Measurements from ENCODE around the gene ADGRD2. TPM values are rescaled to one million over a fixed set of nuclear protein-coding genes. Genes with fewer than 3 reads are reported as not detected.

Gene ADGRD2
- total RNA-seq, 4 donors from 2014 or later: not detected

- no peak for DNase-seq
- Histone ChIP-seq H3K27me3 (no peaks in the 10 kb centered on the region), H3K9me3 (no peaks in the 10 kb centered on the region), H3K36me3 (no peaks in the 10 kb centered on the region), H3K27ac (no peak overlapping the region), H3K4me1 (no peaks in the 10 kb centered on the region), H3K4me3 (no peak overlapping the region)
- TF ChIP-seq POLR2A (IDR thresholded peaks at IDR 0.05) (no peak), CTCF (IDR thresholded peaks at IDR 0.05) (no peak)
These were observed 10.5 kb upstream of the ADGRD2 start for GRCh38 chr9:124439686-124440243.

DNA sequence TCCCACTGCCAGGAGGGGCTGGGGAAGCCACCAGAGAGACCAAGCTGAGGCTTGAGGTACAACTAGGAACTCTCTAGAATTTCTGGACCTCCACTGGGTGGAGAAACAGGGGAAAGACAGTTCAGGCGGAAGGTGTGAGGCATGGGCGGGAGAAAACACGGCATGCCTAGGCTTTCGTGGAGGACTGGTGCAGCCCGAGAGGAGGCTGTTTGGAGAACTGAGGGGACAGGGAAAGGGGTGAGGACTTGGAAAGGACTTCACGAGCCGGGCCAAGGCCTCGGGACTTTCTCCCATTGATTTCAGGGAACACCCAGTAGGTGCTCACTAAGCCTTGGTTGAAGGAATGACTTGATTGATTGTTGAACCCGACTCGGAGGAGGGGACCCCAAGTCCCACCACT lies 9.5 kb upstream of the ADGRD2 start:
- no peak for TF ChIP-seq CTCF (IDR thresholded peaks at IDR 0.05)
- no peak for TF ChIP-seq POLR2A (IDR thresholded peaks at IDR 0.05)
- H3K36me3 ChIP-seq: no peaks in the 10 kb centered on the region
- H3K27me3 ChIP-seq: no peaks in the 10 kb centered on the region
- no peaks in the 10 kb centered on the region for H3K4me1 ChIP-seq
- DNase-seq: no peak
- H3K4me3 ChIP-seq: no peak overlapping the region
- no peaks in the 10 kb centered on the region for H3K9me3 ChIP-seq
- H3K27ac ChIP-seq: no peak overlapping the region

DNA sequence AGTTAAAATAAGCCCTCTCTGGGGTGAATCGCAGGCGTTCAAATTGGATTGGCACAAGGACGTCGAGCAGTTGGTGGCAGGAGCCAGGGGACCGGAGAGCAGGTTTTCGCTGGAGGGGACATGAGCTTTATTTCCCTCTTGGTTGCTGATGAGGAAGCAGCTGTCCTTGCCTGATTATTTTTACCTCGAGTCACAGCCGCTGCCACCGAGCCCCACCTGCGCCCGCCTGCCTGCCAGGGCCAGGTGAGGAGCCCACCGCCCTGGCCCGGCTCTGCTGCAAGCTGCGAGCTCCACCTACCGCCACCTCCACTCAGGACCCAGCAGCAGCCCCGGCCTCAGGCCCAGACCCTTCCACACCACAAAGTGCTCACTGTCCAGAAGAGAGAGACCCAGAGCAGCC lies 9.0 kb upstream of the ADGRD2 start:
- TF ChIP-seq POLR2A (IDR thresholded peaks at IDR 0.05): no peak
- TF ChIP-seq CTCF (IDR thresholded peaks at IDR 0.05): no peak
- H3K36me3 ChIP-seq: no peaks in the 10 kb centered on the region
- no peak for DNase-seq

GRCh38 chr9:124442379-124442778 lies 7.9 kb upstream of the ADGRD2 start:
- TF ChIP-seq CTCF (IDR thresholded peaks at IDR 0.05) (no peak), POLR2A (IDR thresholded peaks at IDR 0.05) (no peak)

More for the DNA sequence above, 9.0 kb upstream of the ADGRD2 start:
- H3K4me3 ChIP-seq: no peak overlapping the region
- H3K27ac ChIP-seq: no peak overlapping the region
- H3K4me1 ChIP-seq: no peaks in the 10 kb centered on the region
- no peaks in the 10 kb centered on the region for H3K9me3 ChIP-seq
- no peaks in the 10 kb centered on the region for H3K27me3 ChIP-seq

GRCh38 chr9:124442826-124443225 lies 7.4 kb upstream of the ADGRD2 start:
- TF ChIP-seq CTCF (IDR thresholded peaks at IDR 0.05) (no peak), POLR2A (IDR thresholded peaks at IDR 0.05) (no peak)
- Histone ChIP-seq H3K9me3 (no peaks in the 10 kb centered on the region), H3K4me3 (no peak overlapping the region), H3K36me3 (no peaks in the 10 kb centered on the region), H3K27ac (no peak overlapping the region), H3K4me1 (no peaks in the 10 kb centered on the region), H3K27me3 (no peaks in the 10 kb centered on the region)
- no peak for DNase-seq

More at GRCh38 chr9:124442379-124442778, 7.9 kb upstream of the ADGRD2 start:
- Histone ChIP-seq H3K27ac (no peak overlapping the region), H3K27me3 (no peaks in the 10 kb centered on the region), H3K36me3 (no peaks in the 10 kb centered on the region), H3K9me3 (no peaks in the 10 kb centered on the region), H3K4me3 (no peak overlapping the region), H3K4me1 (no peaks in the 10 kb centered on the region)
- no peak for DNase-seq

DNA sequence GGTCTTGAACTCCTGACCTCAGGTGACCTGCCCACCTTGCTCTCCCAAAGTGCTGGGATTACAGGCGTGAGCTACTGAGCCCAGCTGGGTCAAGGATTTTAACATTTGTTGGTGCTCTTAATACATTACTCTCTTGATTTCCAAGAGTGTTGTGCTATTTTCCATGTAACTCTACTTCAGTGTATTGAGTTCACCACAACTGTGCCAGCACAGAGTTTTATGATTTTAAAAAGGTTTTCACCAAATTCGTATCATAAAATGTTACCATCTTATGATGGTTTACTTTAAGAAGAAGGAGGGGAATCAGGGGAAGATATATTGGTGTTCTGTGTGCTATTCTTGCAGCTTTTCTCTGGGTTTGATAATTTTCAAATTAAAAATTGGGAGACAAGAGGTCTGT lies 6.6 kb upstream of the ADGRD2 start:
- Histone ChIP-seq H3K4me1 (no peaks in the 10 kb centered on the region), H3K27ac (no peak overlapping the region), H3K4me3 (no peak overlapping the region), H3K9me3 (no peaks in the 10 kb centered on the region), H3K36me3 (no peaks in the 10 kb centered on the region), H3K27me3 (no peaks in the 10 kb centered on the region)
- DNase-seq: no peak
- no peak for TF ChIP-seq CTCF (IDR thresholded peaks at IDR 0.05)
- no peak for TF ChIP-seq POLR2A (IDR thresholded peaks at IDR 0.05)

Measured in Peyer's patch (tissue), 4 donors.